ENCODE results near the gene JAK3. TPM values are rescaled to one million over a fixed set of nuclear protein-coding genes. Genes with fewer than 3 reads are reported as not detected.

The JAK3 gene
- total and polyA plus RNA-seq, 2 of the 8 experiments (the other 6 are each of a cell fraction or from before 2014, with no cell fraction given), result 4.0 to 4.7 TPM

- peak overlapping the region; percentile 84 for H4K8ac ChIP-seq (ENCODE audit: extremely low read depth, insufficient read depth, low read length)
- no peak overlapping the region for H2BK12ac ChIP-seq (ENCODE audit: low read depth, low read length)
- H3K4me2 ChIP-seq (ENCODE audit: insufficient read depth in 1 of 2, low read depth in 2 of 2, low read length in 2 of 2), result peak overlapping the region; percentile 93 to 98
- H3K23ac ChIP-seq (ENCODE audit: insufficient read length), result no peak overlapping the region
- H2AFZ ChIP-seq (ENCODE audit: low read length), result no peak overlapping the region
- H3K36me3 ChIP-seq (ENCODE audit: control insufficient read depth in 2 of 4, insufficient read depth in 4 of 4, low read length in 3 of 4), result peaks cover 32 to 49% (median 40%) of the 10 kb centered on the region in 4 experiments
- no peaks in the 10 kb centered on the region for H3K27me3 ChIP-seq (replicated peaks in 1 of 4; ENCODE audit: control insufficient read depth in 3 of 4, extremely low read depth in 1 of 4, insufficient read depth in 3 of 4, low read length in 3 of 4)
- WGBS, 2 experiments (ENCODE audit: extremely low coverage in 1 of 2, insufficient coverage in 1 of 2, insufficient read length in 1 of 2, insufficient replicate concordance in 2 of 2, low coverage in 1 of 2, low lambda C conversion rate in 2 of 2, missing lambda C conversion rate in 1 of 2), result 2% methylated on average over 22 of the region's 22 CpGs; no CpG with 5 or more reads in 1 of the 2 experiments
- peak overlapping the region; percentile 31 for H2BK120ac ChIP-seq (replicated peaks; ENCODE audit: low read depth, low read length)
- peak overlapping the region; percentile 93 for H3K56ac ChIP-seq (replicated peaks; ENCODE audit: insufficient read length, low read depth, low read length)
- H3K9me3 ChIP-seq (ENCODE audit: insufficient read depth in 2 of 2, low read depth in 1 of 2, low read length in 1 of 2), result no peaks in the 10 kb centered on the region
- H4K20me1 ChIP-seq (replicated peaks in 1 of 2; ENCODE audit: control insufficient read depth in 1 of 2, insufficient read depth in 2 of 2, low read length in 2 of 2), result peaks cover 16 to 26% of the 10 kb centered on the region in 2 experiments
- H3K9ac ChIP-seq (replicated peaks in 1 of 4; ENCODE audit: extremely low read depth in 1 of 4, low read depth in 3 of 4, low read length in 3 of 4), result peak overlapping the region; percentile 94 to 96 (median 95)
- CTCF ChIA-PET (ENCODE audit: partially characterized antibody), result interaction anchor here (0.6 to 2.1 kb wide), 5 partner anchors 10 to 144 kb away, joined by 3 to 16 read pairs (median 5); partner anchors contain the start of gene SLC5A5
- H2BK15ac ChIP-seq (ENCODE audit: low read length), result no peak overlapping the region
- peak overlapping the region; percentile 74 for H3K14ac ChIP-seq (ENCODE audit: insufficient read length)
- H3K79me1 ChIP-seq (ENCODE audit: low read depth, low read length), result peaks cover 6% of the 10 kb centered on the region; the same call in 1 of the 2 replicates
- peaks cover 0 to 13% (median 6%) of the 10 kb centered on the region in 4 experiments; a peak in 4 of 7 replicates for H3K4me1 ChIP-seq (replicated peaks in 1 of 4; ENCODE audit: control insufficient read depth in 3 of 4, insufficient read depth in 4 of 4, low read length in 3 of 4)
- H3K4ac ChIP-seq (replicated peaks; ENCODE audit: insufficient read length, low read depth, low read length), result peak overlapping the region; percentile 88
- peak overlapping the region; percentile 67 for H4K5ac ChIP-seq (ENCODE audit: insufficient read length, low read depth, low read length)
- no peak for DNase-seq (ENCODE audit: low read depth in 1 of 2, low spot score in 2 of 2)
- no peak for FAIRE-seq
- H3K4me3 ChIP-seq (ENCODE audit: extremely low read depth in 1 of 4, insufficient read depth in 2 of 4, low read depth in 3 of 4, low read length in 4 of 4), result peak overlapping the region; percentile 98 to 100 (median 99)
- H2AK5ac ChIP-seq (ENCODE audit: low read depth, low read length), result 0 out of 2 replicates have a peak overlapping the region, but pooled peaks have one; percentile 90
- POLR2A ChIA-PET (ENCODE audit: partially characterized antibody), result interaction anchor here (0.7 to 20.2 kb wide), 35 partner anchors 9 to 462 kb away, joined by 3 to 392 read pairs (median 5); partner anchors contain the start of genes B3GNT3, CCDC124, JAK3 and PIK3R2
- no peak overlapping the region for H2BK20ac ChIP-seq (ENCODE audit: low read length)
- peak overlapping the region; percentile 99 for H3K18ac ChIP-seq (ENCODE audit: extremely low read depth, low read length)
- peaks cover 15 to 28% of the 10 kb centered on the region in 2 experiments for H3K79me2 ChIP-seq (ENCODE audit: control insufficient read depth in 1 of 2, insufficient read depth in 2 of 2, low read length in 2 of 2)
- peak overlapping the region; percentile 94 for H3K27ac ChIP-seq (ENCODE audit: low read depth, low read length)
- H2BK5ac ChIP-seq (ENCODE audit: low read depth, low read length), result peak overlapping the region; percentile 92
- peak overlapping the region; percentile 63 for H4K91ac ChIP-seq (replicated peaks; ENCODE audit: insufficient read length, low read length)
- H3K23me2 ChIP-seq (ENCODE audit: low read depth, low read length), result peaks cover 15% of the 10 kb centered on the region
- peak; percentile 51 for TF ChIP-seq SAP30 (IDR thresholded peaks at IDR 0.05; ENCODE audit: insufficient read depth, insufficient replicate concordance, low read length)
- TF ChIP-seq ASH2L (IDR thresholded peaks at IDR 0.05; ENCODE audit: low read length), result no peak
- no peak for TF ChIP-seq CTBP2 (IDR thresholded peaks at IDR 0.05; ENCODE audit: borderline replicate concordance, insufficient read depth, insufficient read length, low read length)
- no peak for TF ChIP-seq SP4 (IDR thresholded peaks at IDR 0.05; ENCODE audit: low read length)
- no peak for TF ChIP-seq RFX5 (IDR thresholded peaks at IDR 0.05; ENCODE audit: borderline replicate concordance, low read depth, low read length)
- TF ChIP-seq TAF7 (optimal IDR thresholded peaks at IDR 0.05; ENCODE audit: borderline replicate concordance, low read depth, low read length), result no peak
- TF ChIP-seq ATF2 (IDR thresholded peaks at IDR 0.05; ENCODE audit: low read length), result 0 out of 2 replicates have a peak, but pooled peaks have one; percentile 82
- TF ChIP-seq POLR2AphosphoS5 (IDR thresholded peaks at IDR 0.05; ENCODE audit: low read depth, low read length), result peak; percentile 41
- TF ChIP-seq EZH2 (IDR thresholded peaks at IDR 0.05; ENCODE audit: low read depth, low read length, severe bottlenecking), result no peak
- peak in 1 of 2 experiments; percentile 40; a peak in 1 of 3 replicates for TF ChIP-seq POLR2A (IDR thresholded peaks at IDR 0.05; ENCODE audit: control extremely low read depth in 1 of 2, low read depth in 2 of 2, low read length in 2 of 2)
These were observed 12.7 kb upstream of the JAK3 start for GRCh38 chr19:17860331-17860992.

Data from H1 (cell line).